HepG2 (cell line): ENCODE measurements around the gene LINGO3.

Source experiments
- CTCF ChIP-seq: sonication (generic); formaldehyde crosslinking; IDR thresholded peaks from 2 replicates; pipeline ENCODE4 v1.5.0; 2020; ENCODE audit warnings: mild to moderate bottlenecking, missing genetic modification reagents, moderate library complexity
- IKZF4 ChIP-seq: sonication (generic); formaldehyde crosslinking; IDR thresholded peaks from 2 replicates; pipeline ENCODE4 v1.5.1; 2020; ENCODE audit warnings: borderline replicate concordance, mild to moderate bottlenecking, low read depth, missing genetic modification reagents; ENCODE audit errors: not compliant biosample characterization
- IRF2 ChIP-seq: IDR thresholded peaks from 2 replicates; pipeline ENCODE4 v1.6.1; 2018; ENCODE audit warnings: missing genetic modification reagents, missing compliant biosample characterization
- RFX5 ChIP-seq: IDR thresholded peaks from 2 replicates; pipeline ENCODE4 v1.6.1; 2011; ENCODE audit warnings: low read depth, low read length, improper control_type of control experiment
- RNF2 ChIP-seq: fragments of 450-650 bp; conservative IDR thresholded peaks from 2 replicates; pipeline ENCODE4 v1.6.1; 2016; ENCODE audit warnings: low read depth
- TGIF2 ChIP-seq: IDR thresholded peaks from 2 replicates; pipeline ENCODE4 v1.6.1; 2016; ENCODE audit warnings: control low read depth, missing compliant biosample characterization
- ZNF317 ChIP-seq: sonication (generic); formaldehyde crosslinking; IDR thresholded peaks from 2 replicates; pipeline ENCODE4 v1.5.0; 2020; ENCODE audit warnings: mild to moderate bottlenecking, missing genetic modification reagents

- no peak for TF ChIP-seq IRF2 (CRISPR knock-in tag)
- TF ChIP-seq RFX5 = no peak
- no peak for TF ChIP-seq RNF2
- no peak for TF ChIP-seq ZNF317 (CRISPR knock-in tag)
- no peak for TF ChIP-seq TGIF2 (CRISPR knock-in tag)
- no peak for TF ChIP-seq CTCF
- no peak for TF ChIP-seq IKZF4 (CRISPR knock-in tag)
Measured at GRCh38 chr19:2307518-2308012, 389 bp downstream of the LINGO3 start.
